ENCODE data around the gene EZH1.

The EZH1 gene

DNA sequence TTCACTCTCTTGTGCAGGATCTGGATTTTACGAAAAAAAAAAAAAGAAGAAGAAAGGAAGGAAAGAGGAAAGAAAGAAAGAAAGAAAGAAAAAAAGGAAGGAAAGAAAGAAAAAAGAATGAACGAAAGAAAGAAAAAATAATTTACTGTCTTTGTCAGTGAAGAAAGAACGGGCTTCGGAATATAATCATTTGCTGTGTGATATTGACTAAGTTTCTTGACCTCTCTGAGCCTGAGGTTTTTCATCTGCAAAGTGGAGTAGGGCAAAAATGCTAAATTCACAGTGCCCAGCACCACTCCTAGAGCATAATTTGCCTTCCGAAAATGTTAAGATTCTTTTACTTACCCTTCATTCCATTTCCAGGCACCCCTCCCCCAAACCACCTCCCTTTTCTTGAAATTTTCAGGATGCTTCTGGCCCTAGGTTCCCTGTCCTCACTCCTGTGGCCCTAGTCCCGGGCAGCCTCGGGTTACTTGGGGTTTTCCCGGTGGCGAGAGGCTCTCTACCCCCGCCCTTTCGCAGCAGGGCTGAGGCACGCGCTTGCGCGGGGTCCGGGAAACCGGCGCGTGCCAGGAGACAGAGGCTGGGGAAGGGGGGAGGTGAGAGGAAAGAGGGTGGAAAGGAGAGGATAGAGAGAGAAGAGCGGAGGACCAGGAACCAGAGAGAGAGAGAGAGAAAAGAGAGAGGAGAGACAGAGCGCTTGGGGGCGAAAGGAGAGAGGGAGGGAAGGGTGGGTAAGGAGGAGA is 62.7 kb downstream of the EZH1 start, which contains the start of gene CNTNAP1:
TSS of gene CNTNAP1 (plus strand) at position 556 of the 746 bp plus-strand sequence. CDS start 299 bp downstream, outside the sequence.
- Histone ChIP-seq H2BK12ac (ENCODE audit: low read length in 2 of 2) (peak within 1 kb of the TSS; percentile 18 to 87), H4K91ac (ENCODE audit: low read length) (peak within 1 kb of the TSS; percentile 80), H3K27ac (ENCODE audit: low read length, poor library complexity, severe bottlenecking) (peak within 1 kb of the TSS; percentile 71), H2BK5ac (ENCODE audit: low read depth, low read length, poor library complexity, severe bottlenecking) (no peak within 1 kb of the TSS), H3K9me3 (ENCODE audit: control insufficient read depth, low read length) (no peaks in the 10 kb centered on the region), H2AFZ (ENCODE audit: low read depth, low read length) (peak within 1 kb of the TSS; percentile 73), H2BK15ac (ENCODE audit: low read depth, poor library complexity, severe bottlenecking) (peak within 1 kb of the TSS; percentile 67), H2BK120ac (ENCODE audit: low read depth, low read length) (peak within 1 kb of the TSS; percentile 42), H3K9ac (ENCODE audit: low read length) (peak within 1 kb of the TSS; percentile 88), H3K4ac (ENCODE audit: low read depth in 1 of 2, low read length in 2 of 2) (peak within 1 kb of the TSS; percentile 38 to 75), H3K14ac (ENCODE audit: low read length in 2 of 2) (peak within 1 kb of the TSS in 1 of 2 experiments; percentile 30), H3K4me1 (ENCODE audit: control insufficient read depth, insufficient read depth, low read depth, low read length) (peaks cover 33% of the 10 kb centered on the region), H3K79me1 (replicated peaks; ENCODE audit: low read length, poor library complexity, severe bottlenecking) (peaks cover 13% of the 10 kb centered on the region), H3K18ac (ENCODE audit: low read depth in 1 of 2, low read length in 2 of 2) (peak within 1 kb of the TSS; percentile 69 to 89), H3K4me2 (ENCODE audit: low read length, poor library complexity, severe bottlenecking) (peak within 1 kb of the TSS; percentile 85), H3K4me3 (ENCODE audit: insufficient read depth in 1 of 2, low read depth in 1 of 2, low read length in 2 of 2) (peak within 1 kb of the TSS; percentile 70 to 89), H3K27me3 (ENCODE audit: control insufficient read depth in 1 of 2, insufficient read depth in 1 of 2, low read length in 2 of 2) (no peaks in the 10 kb centered on the region), H3K23ac (ENCODE audit: low read length in 2 of 2) (peak within 1 kb of the TSS in 1 of 2 experiments; percentile 60), H4K8ac (ENCODE audit: low read length) (peak within 1 kb of the TSS; percentile 29), H3K36me3 (ENCODE audit: control insufficient read depth in 1 of 2, insufficient read depth in 2 of 2, low read depth in 1 of 2, low read length in 2 of 2) (peaks cover 23 to 24% of the 10 kb centered on the region in 2 experiments), H2AK5ac (ENCODE audit: low read length, severe bottlenecking) (peak within 1 kb of the TSS; percentile 18)
- WGBS, result 10% methylated on average over 22 of the region's 22 CpGs
- peak; percentile 92 for DNase-seq

DNA sequence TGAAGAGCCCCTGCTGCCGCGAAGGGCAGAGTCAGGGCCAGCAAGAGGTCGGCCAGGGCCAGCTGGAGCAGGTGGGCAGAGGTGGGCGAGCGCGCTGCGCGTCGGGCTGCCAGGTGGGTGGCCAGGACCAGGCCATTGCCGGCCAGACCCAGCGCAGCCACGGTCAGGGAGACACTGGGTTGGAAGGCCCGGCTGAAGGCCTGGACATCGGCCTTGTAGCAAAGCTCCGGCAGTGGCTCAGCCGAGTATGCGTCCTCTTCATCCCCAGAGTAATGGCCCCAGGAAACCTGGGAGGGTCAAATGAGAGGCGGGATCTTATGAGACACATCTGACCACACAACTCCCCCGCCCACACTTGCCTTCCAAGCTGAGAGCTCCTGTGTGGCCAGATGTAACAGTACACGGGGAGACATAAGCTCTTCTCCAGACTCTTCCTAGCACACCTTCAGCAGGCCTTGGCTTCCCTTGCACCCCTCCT is 64.5 kb downstream of the EZH1 start:
- H3K9me3 ChIP-seq (ENCODE audit: control insufficient read depth, low read length), result no peaks in the 10 kb centered on the region
- H2BK12ac ChIP-seq (ENCODE audit: low read length in 2 of 2), result peak overlapping the region; percentile 60 to 84
- no peak overlapping the region for H2BK5ac ChIP-seq (ENCODE audit: low read depth, low read length, poor library complexity, severe bottlenecking)
- H3K14ac ChIP-seq (ENCODE audit: low read length in 2 of 2), result peak overlapping the region in 1 of 2 experiments; percentile 78
- H3K9ac ChIP-seq (ENCODE audit: low read length), result peak overlapping the region; percentile 80
- H3K27ac ChIP-seq (ENCODE audit: low read length, poor library complexity, severe bottlenecking), result no peak overlapping the region
- no peak overlapping the region for H2BK120ac ChIP-seq (ENCODE audit: low read depth, low read length)
- H3K79me1 ChIP-seq (replicated peaks; ENCODE audit: low read length, poor library complexity, severe bottlenecking), result peaks cover 14% of the 10 kb centered on the region
- no peaks in the 10 kb centered on the region for H3K27me3 ChIP-seq (ENCODE audit: control insufficient read depth in 1 of 2, insufficient read depth in 1 of 2, low read length in 2 of 2)
- H4K8ac ChIP-seq (ENCODE audit: low read length), result peak overlapping the region; percentile 99
- 72% methylated on average over 20 of the region's 20 CpGs for WGBS
- H3K36me3 ChIP-seq (ENCODE audit: control insufficient read depth in 1 of 2, insufficient read depth in 2 of 2, low read depth in 1 of 2, low read length in 2 of 2), result peaks cover 6 to 14% of the 10 kb centered on the region in 2 experiments
- no peak overlapping the region for H3K4me2 ChIP-seq (ENCODE audit: low read length, poor library complexity, severe bottlenecking)
- peak overlapping the region; percentile 74 for H2AFZ ChIP-seq (ENCODE audit: low read depth, low read length)
- H3K4me3 ChIP-seq (ENCODE audit: insufficient read depth in 1 of 2, low read depth in 1 of 2, low read length in 2 of 2), result peak overlapping the region in 1 of 2 experiments; percentile 72
- H2AK5ac ChIP-seq (ENCODE audit: low read length, severe bottlenecking), result peak overlapping the region; percentile 75
- no peak for DNase-seq
- H2BK15ac ChIP-seq (ENCODE audit: low read depth, poor library complexity, severe bottlenecking), result no peak overlapping the region
- peak overlapping the region; percentile 91 to 100 for H3K18ac ChIP-seq (ENCODE audit: low read depth in 1 of 2, low read length in 2 of 2)
- H3K4ac ChIP-seq (ENCODE audit: low read depth in 1 of 2, low read length in 2 of 2), result peak overlapping the region; percentile 64 to 86
- H3K4me1 ChIP-seq (ENCODE audit: control insufficient read depth, insufficient read depth, low read depth, low read length), result peaks cover 39% of the 10 kb centered on the region
- peak overlapping the region in 1 of 2 experiments; percentile 3 for H3K23ac ChIP-seq (ENCODE audit: low read length in 2 of 2)
- H4K91ac ChIP-seq (ENCODE audit: low read length), result peak overlapping the region; percentile 97

DNA sequence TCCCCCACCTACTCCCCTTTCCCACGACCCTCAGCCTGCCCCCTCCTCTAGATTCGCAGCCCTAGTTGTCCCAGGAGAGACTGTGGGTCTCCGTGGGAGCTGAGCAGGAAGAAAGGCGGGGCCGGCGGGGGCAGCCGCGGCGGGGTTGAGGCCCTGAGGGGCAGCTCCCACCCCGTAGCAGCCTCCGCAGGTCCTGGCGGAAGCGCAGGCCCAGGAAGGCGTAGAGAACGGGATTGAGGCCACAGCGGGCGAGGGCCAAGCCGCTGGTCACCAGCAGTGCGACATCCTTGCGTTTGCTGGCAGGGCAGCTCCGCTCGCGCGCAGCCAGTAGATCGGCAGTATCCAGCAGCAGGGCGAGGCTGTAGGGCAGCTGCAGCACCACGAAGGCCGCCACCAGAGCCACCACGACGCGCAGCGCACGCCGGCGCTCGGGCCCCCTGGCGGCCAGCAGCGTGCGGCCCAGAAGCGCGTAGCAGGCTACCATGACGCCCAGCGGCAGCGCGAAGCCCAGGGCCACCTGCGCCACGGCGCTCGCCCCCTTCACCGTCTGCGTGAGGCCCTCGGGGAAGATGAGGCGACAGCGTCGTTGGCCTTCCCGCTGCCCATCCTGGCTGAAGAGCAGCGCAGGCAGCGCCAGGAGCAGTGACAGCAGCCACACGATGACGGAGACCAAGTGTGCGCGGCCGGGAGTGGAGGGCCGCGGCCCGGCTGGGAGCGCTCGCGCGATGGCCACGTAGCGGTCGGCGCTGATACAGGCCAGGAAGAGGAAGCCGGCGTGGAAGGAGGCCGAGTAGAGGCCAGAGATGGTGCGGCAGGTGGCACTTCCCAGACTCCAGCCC is 65.1 kb downstream of the EZH1 start:
- Histone ChIP-seq H3K18ac (ENCODE audit: low read depth in 1 of 2, low read length in 2 of 2) (peak overlapping the region; percentile 91 to 100), H3K79me1 (replicated peaks; ENCODE audit: low read length, poor library complexity, severe bottlenecking) (peaks cover 19% of the 10 kb centered on the region), H3K9ac (ENCODE audit: low read length) (peak overlapping the region; percentile 80), H3K27ac (ENCODE audit: low read length, poor library complexity, severe bottlenecking) (peak overlapping the region; percentile 92), H3K4me2 (ENCODE audit: low read length, poor library complexity, severe bottlenecking) (peak overlapping the region; percentile 73), H3K27me3 (ENCODE audit: control insufficient read depth in 1 of 2, insufficient read depth in 1 of 2, low read length in 2 of 2) (no peaks in the 10 kb centered on the region), H3K14ac (ENCODE audit: low read length in 2 of 2) (peak overlapping the region in 1 of 2 experiments; percentile 97), H3K23ac (ENCODE audit: low read length in 2 of 2) (peak overlapping the region in 1 of 2 experiments; percentile 10), H2BK15ac (ENCODE audit: low read depth, poor library complexity, severe bottlenecking) (peak overlapping the region; percentile 66), H2AK5ac (ENCODE audit: low read length, severe bottlenecking) (peak overlapping the region; percentile 75), H2BK5ac (ENCODE audit: low read depth, low read length, poor library complexity, severe bottlenecking) (peak overlapping the region; percentile 39), H3K4me3 (ENCODE audit: insufficient read depth in 1 of 2, low read depth in 1 of 2, low read length in 2 of 2) (peak overlapping the region; percentile 45 to 72), H3K36me3 (ENCODE audit: control insufficient read depth in 1 of 2, insufficient read depth in 2 of 2, low read depth in 1 of 2, low read length in 2 of 2) (peaks cover 0 to 7% of the 10 kb centered on the region in 2 experiments), H3K4me1 (ENCODE audit: control insufficient read depth, insufficient read depth, low read depth, low read length) (peaks cover 46% of the 10 kb centered on the region), H2AFZ (ENCODE audit: low read depth, low read length) (peak overlapping the region; percentile 74), H3K9me3 (ENCODE audit: control insufficient read depth, low read length) (no peaks in the 10 kb centered on the region), H3K4ac (ENCODE audit: low read depth in 1 of 2, low read length in 2 of 2) (peak overlapping the region; percentile 86 to 93), H2BK120ac (ENCODE audit: low read depth, low read length) (peak overlapping the region; percentile 89), H2BK12ac (ENCODE audit: low read length in 2 of 2) (peak overlapping the region; percentile 85 to 95), H4K91ac (ENCODE audit: low read length) (peak overlapping the region; percentile 97), H4K8ac (ENCODE audit: low read length) (peak overlapping the region; percentile 99)
- peak; percentile 86 for DNase-seq
- WGBS, result 7% methylated on average over 77 of the region's 78 CpGs

Data from mesenchymal stem cell (in vitro differentiated cells and primary cell).